ENCODE data around the gene NFATC1.

Gene NFATC1

GRCh38 chr18:79405781-79406575 lies 10.2 kb downstream of the NFATC1 start:
- no peak for DNase-seq

- DNase-seq, result no peak
Measured at GRCh38 chr18:79406708-79407107, 11.0 kb downstream of the NFATC1 start.

GRCh38 chr18:79409313-79409712 lies 13.6 kb downstream of the NFATC1 start:
- no peak for DNase-seq

GRCh38 chr18:79410171-79410641 lies 14.5 kb downstream of the NFATC1 start:
- DNase-seq, result no peak

- no peak for DNase-seq
Measured at GRCh38 chr18:79410731-79411613, 15.2 kb downstream of the NFATC1 start.

- no peak for DNase-seq
Measured at GRCh38 chr18:79411614-79412526, 16.1 kb downstream of the NFATC1 start.

GRCh38 chr18:79413025-79413424 lies 17.3 kb downstream of the NFATC1 start:
- DNase-seq, result no peak

- DNase-seq, result no peak
Measured at GRCh38 chr18:79413426-79413825, 17.7 kb downstream of the NFATC1 start.

- DNase-seq, result no peak
Measured at GRCh38 chr18:79413901-79414300, 18.2 kb downstream of the NFATC1 start.

- no peak for DNase-seq
Measured at GRCh38 chr18:79416022-79416676, 20.4 kb downstream of the NFATC1 start.

GRCh38 chr18:79416677-79417052 lies 20.9 kb downstream of the NFATC1 start:
- no peak for DNase-seq

- DNase-seq, result no peak
Measured at GRCh38 chr18:79418236-79418635, 22.5 kb downstream of the NFATC1 start.

GRCh38 chr18:79418642-79419041 lies 22.9 kb downstream of the NFATC1 start:
- DNase-seq, result no peak

GRCh38 chr18:79420033-79420745 lies 24.5 kb downstream of the NFATC1 start:
- no peak for DNase-seq

GRCh38 chr18:79421275-79421857 lies 25.6 kb downstream of the NFATC1 start:
- no peak for DNase-seq

- DNase-seq, result no peak
Measured at GRCh38 chr18:79422022-79422782, 26.5 kb downstream of the NFATC1 start.

GRCh38 chr18:79422783-79423165 lies 27.0 kb downstream of the NFATC1 start:
- DNase-seq, result no peak

GRCh38 chr18:79423211-79424007 lies 27.7 kb downstream of the NFATC1 start:
- no peak for DNase-seq

- DNase-seq, result no peak
Measured at GRCh38 chr18:79424008-79424565, 28.4 kb downstream of the NFATC1 start.
